Activated naive CD4-positive, alpha-beta T cell treated with anti-CD3 and anti-CD28 coated beads, Interleukin-2, amount 50 U/mL, for 72 hours (primary cell): ENCODE data around the gene MST1. TPM values are rescaled to one million over a fixed set of nuclear protein-coding genes. Genes with fewer than 3 reads are reported as not detected.
"Not testable (repeated sequence)": the region's sequence is repeated elsewhere in the genome, so short reads cannot be mapped to it uniquely, and the experiment has no call there.

Experiments used
- ATAC-seq, 2 donors: fragments of 150-1000 bp; cut with Tn5 transposase; 2 replicates each; pipeline ENCODE4 v1.10.0; 2021; ENCODE audit warnings: mild to moderate bottlenecking in 2 of 2, moderate library complexity in 2 of 2
- DNase-seq, 2 donors: peaks; one replicate each; pipeline ENCODE4 v3.0.0; 2021 to 2022; ENCODE audit warnings: low spot score in 2 of 2
- H3K27ac Mint-ChIP-seq, 2 donors: one replicate each; pipeline ENCODE4 v1.8.0; 2022; ENCODE audit warnings: mild to moderate bottlenecking in 2 of 2, mixed read lengths in 2 of 2
- H3K36me3 Mint-ChIP-seq, 2 donors: one replicate each; pipeline ENCODE4 v1.8.0; 2022; ENCODE audit warnings: mixed read lengths in 2 of 2
- H3K9me3 Mint-ChIP-seq, 2 donors: one replicate each; pipeline ENCODE4 v1.8.0; 2022; ENCODE audit warnings: mixed read lengths in 2 of 2
- total RNA-seq, 2 donors: library from RNA; stranded (reverse); gene quantifications; one replicate each; pipeline ENCODE4 v1.2.3, GENCODE V29; 2022

The MST1 gene
- total RNA-seq, 2 donors from 2014 or later: 11.8 to 15.9 TPM

- H3K9me3 Mint-ChIP-seq, H3K27ac Mint-ChIP-seq, DNase-seq, ATAC-seq: not testable (repeated sequence)
- H3K36me3 Mint-ChIP-seq: peaks cover 11 to 13% of the 10 kb centered on the region in 2 donors
These were observed 2.2 kb upstream of the MST1 start for GRCh38 chr3:49691481-49691880.

- peak overlapping the region in 1 of 2 donors; percentile 96 for H3K27ac Mint-ChIP-seq
- not testable (repeated sequence) for ATAC-seq
These were observed 1.6 kb upstream of the MST1 start for GRCh38 chr3:49690856-49691255.

GRCh38 chr3:49689908-49690624, 792 bp upstream of the MST1 start:
- Mint-ChIP-seq H3K27ac (peak overlapping the region; percentile 96 to 98), H3K36me3 (peaks cover 11 to 13% of the 10 kb centered on the region in 2 donors)
- not testable (repeated sequence) for H3K9me3 Mint-ChIP-seq, ATAC-seq, DNase-seq

More at GRCh38 chr3:49690856-49691255, 1.6 kb upstream of the MST1 start:
- DNase-seq, H3K9me3 Mint-ChIP-seq: not testable (repeated sequence)
- H3K36me3 Mint-ChIP-seq: peaks cover 11 to 13% of the 10 kb centered on the region in 2 donors

GRCh38 chr3:49688338-49689045, 782 bp downstream of the MST1 start:
- Mint-ChIP-seq H3K36me3 (peaks cover 11 to 13% of the 10 kb centered on the region in 2 donors), H3K27ac (peak overlapping the region; percentile 96 to 98)
- not testable (repeated sequence) for H3K9me3 Mint-ChIP-seq, DNase-seq
- ATAC-seq: peak; percentile 4 to 35

- not testable (repeated sequence) for H3K9me3 Mint-ChIP-seq, DNase-seq, H3K27ac Mint-ChIP-seq, ATAC-seq
- H3K36me3 Mint-ChIP-seq: peaks cover 11 to 13% of the 10 kb centered on the region in 2 donors
These were observed 1.9 kb downstream of the MST1 start for GRCh38 chr3:49687424-49687795.

GRCh38 chr3:49686769-49687423, 2.4 kb downstream of the MST1 start:
- H3K36me3 Mint-ChIP-seq: peaks cover 11 to 13% of the 10 kb centered on the region in 2 donors
- ATAC-seq (peak; percentile 34 to 50), DNase-seq (peak in 1 of 2 donors; percentile 51)
- H3K27ac Mint-ChIP-seq, H3K9me3 Mint-ChIP-seq: not testable (repeated sequence)

- not testable (repeated sequence) for H3K9me3 Mint-ChIP-seq, H3K27ac Mint-ChIP-seq
- peaks cover 11 to 13% of the 10 kb centered on the region in 2 donors for H3K36me3 Mint-ChIP-seq
- DNase-seq (peak in 1 of 2 donors; percentile 35), ATAC-seq (peak; percentile 1 to 38)
These were observed 2.9 kb downstream of the MST1 start for GRCh38 chr3:49686346-49686745.

- ATAC-seq, H3K9me3 Mint-ChIP-seq, H3K27ac Mint-ChIP-seq, DNase-seq: not testable (repeated sequence)
- H3K36me3 Mint-ChIP-seq: peaks cover 11 to 13% of the 10 kb centered on the region in 2 donors
These were observed 3.4 kb downstream of the MST1 start for GRCh38 chr3:49685846-49686245.

GRCh38 chr3:49685103-49685502, 4.2 kb downstream of the MST1 start:
- ATAC-seq, H3K9me3 Mint-ChIP-seq, H3K27ac Mint-ChIP-seq, DNase-seq: not testable (repeated sequence)
- H3K36me3 Mint-ChIP-seq: peaks cover 13% of the 10 kb centered on the region in 2 donors

GRCh38 chr3:49684453-49684852, 4.8 kb downstream of the MST1 start:
- H3K36me3 Mint-ChIP-seq: peaks cover 6 to 12% of the 10 kb centered on the region in 2 donors
- H3K27ac Mint-ChIP-seq, DNase-seq, ATAC-seq, H3K9me3 Mint-ChIP-seq: not testable (repeated sequence)

- Mint-ChIP-seq H3K9me3 (no peaks in the 10 kb centered on the region), H3K27ac (peak overlapping the region in 1 of 2 donors; percentile 37), H3K36me3 (peaks cover 0 to 11% of the 10 kb centered on the region in 2 donors)
- ATAC-seq: no peak
- DNase-seq: no peak
These were observed 6.1 kb downstream of the MST1 start for GRCh38 chr3:49683162-49683561.

- DNase-seq (no peak), ATAC-seq (no peak)
- Mint-ChIP-seq H3K9me3 (no peaks in the 10 kb centered on the region), H3K27ac (no peak overlapping the region), H3K36me3 (peaks cover 0 to 13% of the 10 kb centered on the region in 2 donors)
These were observed 7.7 kb downstream of the MST1 start for GRCh38 chr3:49681543-49681942.

- ATAC-seq: no peak
- DNase-seq: no peak
- Mint-ChIP-seq H3K36me3 (peaks cover 0 to 13% of the 10 kb centered on the region in 2 donors), H3K27ac (no peak overlapping the region), H3K9me3 (no peaks in the 10 kb centered on the region)
These were observed 8.1 kb downstream of the MST1 start for GRCh38 chr3:49681232-49681522.

- ATAC-seq: peak in 1 of 2 donors; percentile 27
- peaks cover 0 to 18% of the 10 kb centered on the region in 2 donors for H3K36me3 Mint-ChIP-seq
- peak overlapping the region in 1 of 2 donors; percentile 23 for H3K27ac Mint-ChIP-seq
- no peak for DNase-seq
- H3K9me3 Mint-ChIP-seq: no peaks in the 10 kb centered on the region
These were observed 8.6 kb downstream of the MST1 start for GRCh38 chr3:49680493-49681231.

GRCh38 chr3:49675912-49676311, 13.4 kb downstream of the MST1 start:
- H3K9me3 Mint-ChIP-seq: no peaks in the 10 kb centered on the region
- peaks cover 0 to 23% of the 10 kb centered on the region in 2 donors for H3K36me3 Mint-ChIP-seq
- H3K27ac Mint-ChIP-seq: peak overlapping the region in 1 of 2 donors; percentile 77
- ATAC-seq: no peak
- no peak for DNase-seq

- Mint-ChIP-seq H3K9me3 (no peaks in the 10 kb centered on the region), H3K36me3 (peaks cover 0 to 16% of the 10 kb centered on the region in 2 donors), H3K27ac (peak overlapping the region; percentile 74 to 99)
- DNase-seq (no peak), ATAC-seq (peak; percentile 13 to 19)
These were observed 14.7 kb downstream of the MST1 start for GRCh38 chr3:49674497-49674983.
